Panc1 (cell line): ENCODE measurements around the gene HCK.
"Not testable (repeated sequence)": the region's sequence is repeated elsewhere in the genome, so short reads cannot be mapped to it uniquely, and the experiment has no call there.

Experiments
- POLR2AphosphoS5 ChIP-seq: IDR thresholded peaks from 2 replicates; pipeline ENCODE4 v1.6.1; 2012; ENCODE audit warnings: mild to moderate bottlenecking, low read depth, low read length, moderate library complexity
- SIN3A ChIP-seq: IDR thresholded peaks from 2 replicates; pipeline ENCODE4 v1.6.1; 2012; ENCODE audit warnings: low read depth, mild to moderate bottlenecking, low read length, moderate library complexity, borderline replicate concordance; ENCODE audit not compliant: insufficient read depth
- TF ChIP-seq, protein P1 (sequence below): fragments of 450-650 bp; IDR thresholded peaks from 2 replicates; pipeline ENCODE4 v1.5.1; 2017; ENCODE audit warnings: mild to moderate bottlenecking

- TF ChIP-seq, protein P1, sequence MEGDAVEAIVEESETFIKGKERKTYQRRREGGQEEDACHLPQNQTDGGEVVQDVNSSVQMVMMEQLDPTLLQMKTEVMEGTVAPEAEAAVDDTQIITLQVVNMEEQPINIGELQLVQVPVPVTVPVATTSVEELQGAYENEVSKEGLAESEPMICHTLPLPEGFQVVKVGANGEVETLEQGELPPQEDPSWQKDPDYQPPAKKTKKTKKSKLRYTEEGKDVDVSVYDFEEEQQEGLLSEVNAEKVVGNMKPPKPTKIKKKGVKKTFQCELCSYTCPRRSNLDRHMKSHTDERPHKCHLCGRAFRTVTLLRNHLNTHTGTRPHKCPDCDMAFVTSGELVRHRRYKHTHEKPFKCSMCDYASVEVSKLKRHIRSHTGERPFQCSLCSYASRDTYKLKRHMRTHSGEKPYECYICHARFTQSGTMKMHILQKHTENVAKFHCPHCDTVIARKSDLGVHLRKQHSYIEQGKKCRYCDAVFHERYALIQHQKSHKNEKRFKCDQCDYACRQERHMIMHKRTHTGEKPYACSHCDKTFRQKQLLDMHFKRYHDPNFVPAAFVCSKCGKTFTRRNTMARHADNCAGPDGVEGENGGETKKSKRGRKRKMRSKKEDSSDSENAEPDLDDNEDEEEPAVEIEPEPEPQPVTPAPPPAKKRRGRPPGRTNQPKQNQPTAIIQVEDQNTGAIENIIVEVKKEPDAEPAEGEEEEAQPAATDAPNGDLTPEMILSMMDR, result not testable (repeated sequence)
- not testable (repeated sequence) for TF ChIP-seq POLR2AphosphoS5, SIN3A
Measured at GRCh38 chr20:32118427-32118826, 66.4 kb downstream of the HCK start.
